HG03442 (cell line): ENCODE data around the gene TP53I11.

ENCODE experiments used
- ATAC-seq: cut with Tn5 transposase; IDR thresholded peaks from one replicate; pipeline ENCODE4 v1.9.1; 2021; ENCODE audit warnings: mild to moderate bottlenecking, moderate library complexity; ENCODE audit not compliant: unreplicated experiment

TP53I11 gene

DNA sequence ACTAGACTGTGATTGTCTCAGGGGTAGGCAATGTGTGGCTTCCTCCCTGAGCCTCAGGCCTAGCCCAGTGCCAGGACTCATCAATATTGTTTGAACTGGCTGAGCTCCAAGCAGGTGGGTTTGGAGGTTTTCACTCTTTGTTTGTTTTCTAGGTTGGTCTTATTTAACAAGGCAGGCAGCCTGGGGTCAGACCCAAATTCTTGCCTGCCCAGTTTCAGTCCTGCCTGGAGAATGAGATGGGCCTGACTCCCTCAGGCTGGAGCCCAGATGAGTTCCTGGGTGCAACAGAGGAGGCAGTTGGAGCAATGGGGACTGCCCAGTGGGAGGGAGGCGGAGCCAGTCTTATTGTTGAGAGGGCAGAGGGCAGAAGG lies 28.3 kb upstream of the TP53I11 start:
- no peak for ATAC-seq

DNA sequence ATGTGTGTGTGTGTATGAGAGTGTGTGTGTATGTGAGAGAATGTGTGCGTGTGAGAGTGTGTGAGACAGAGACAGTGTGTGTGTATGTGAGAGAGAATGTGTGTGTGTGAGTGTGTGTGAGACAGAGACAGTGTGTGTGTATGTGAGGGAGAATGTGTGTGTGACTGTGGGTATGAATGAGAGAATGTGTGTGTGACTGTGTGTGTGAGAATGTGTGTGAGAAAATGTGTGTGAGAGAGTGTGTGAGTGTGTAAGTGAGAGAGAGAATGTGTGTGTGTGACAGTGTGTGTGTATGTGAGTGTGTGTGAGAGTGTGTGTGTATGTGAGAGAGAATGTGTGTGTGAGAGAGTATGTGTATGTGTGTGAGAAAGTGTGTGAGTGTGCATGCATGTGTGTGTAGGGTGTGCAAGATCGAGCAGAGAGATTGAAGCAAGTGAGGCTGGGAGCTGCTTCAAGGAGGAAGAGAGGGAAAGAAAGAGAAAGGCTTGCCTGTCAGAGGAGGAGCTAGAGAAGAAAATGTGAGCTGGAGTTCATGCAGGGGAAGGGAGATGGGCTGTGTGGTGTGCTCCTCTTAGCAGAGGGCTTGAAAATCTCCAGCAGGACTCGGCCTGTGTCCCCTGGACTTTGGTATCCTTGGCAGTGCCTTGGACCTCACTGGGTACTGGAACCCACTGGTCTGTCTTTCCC lies 27.7 kb upstream of the TP53I11 start:
- ATAC-seq, result no peak

- no peak for ATAC-seq
Measured at GRCh38 chr11:44977493-44977984, 26.9 kb upstream of the TP53I11 start.

DNA sequence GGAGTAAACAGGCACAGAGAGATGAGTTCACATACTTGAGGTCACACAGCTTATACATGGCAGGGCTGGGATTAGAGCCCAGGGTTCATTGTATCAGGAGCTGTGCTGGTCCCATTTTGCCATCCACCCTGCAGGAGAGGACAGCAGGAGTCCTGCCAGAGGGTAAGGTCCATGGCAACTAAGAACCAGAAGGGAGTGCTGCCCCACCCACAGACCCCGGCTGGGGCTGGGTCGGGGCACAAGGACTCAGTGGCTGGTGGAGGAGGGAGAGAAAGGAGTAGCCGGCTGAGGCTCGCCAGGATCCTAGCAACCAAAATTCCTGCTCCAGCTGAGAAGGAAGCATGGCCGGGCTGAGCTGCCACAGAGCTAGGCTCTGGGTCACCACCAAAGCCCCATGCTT lies 25.9 kb upstream of the TP53I11 start:
- ATAC-seq, result no peak

DNA sequence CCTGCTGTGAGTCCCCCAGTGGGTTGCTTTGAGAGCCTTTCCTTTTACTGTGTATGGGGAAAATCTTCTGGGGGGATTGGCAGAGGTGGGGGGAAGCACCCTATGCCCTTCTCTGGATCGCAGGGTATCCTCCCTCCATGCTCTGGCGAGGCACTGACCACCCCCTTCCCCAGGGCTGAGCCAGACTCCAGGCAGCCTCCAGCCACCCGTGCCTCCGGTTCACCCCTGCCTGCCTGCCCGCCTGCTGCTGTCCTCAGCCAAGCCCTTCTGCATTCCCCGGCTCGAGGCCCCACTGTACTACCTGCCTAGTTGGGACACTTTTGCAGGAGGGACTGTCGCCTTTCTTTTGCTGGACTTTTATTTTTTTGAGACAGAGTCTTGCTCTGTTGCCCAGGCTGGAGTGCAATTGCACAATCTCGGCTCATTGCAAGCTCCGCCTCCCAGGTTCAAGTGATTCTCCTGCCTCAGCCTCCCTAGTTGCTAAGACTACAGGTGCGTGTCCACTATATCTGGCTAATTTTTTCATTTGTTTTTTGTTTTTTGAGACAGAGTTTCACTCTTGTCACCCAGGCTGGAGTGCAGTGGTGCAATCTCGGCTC lies 23.8 kb upstream of the TP53I11 start:
- ATAC-seq, result no peak

GRCh38 chr11:44973632-44974401 lies 23.1 kb upstream of the TP53I11 start:
- no peak for ATAC-seq

DNA sequence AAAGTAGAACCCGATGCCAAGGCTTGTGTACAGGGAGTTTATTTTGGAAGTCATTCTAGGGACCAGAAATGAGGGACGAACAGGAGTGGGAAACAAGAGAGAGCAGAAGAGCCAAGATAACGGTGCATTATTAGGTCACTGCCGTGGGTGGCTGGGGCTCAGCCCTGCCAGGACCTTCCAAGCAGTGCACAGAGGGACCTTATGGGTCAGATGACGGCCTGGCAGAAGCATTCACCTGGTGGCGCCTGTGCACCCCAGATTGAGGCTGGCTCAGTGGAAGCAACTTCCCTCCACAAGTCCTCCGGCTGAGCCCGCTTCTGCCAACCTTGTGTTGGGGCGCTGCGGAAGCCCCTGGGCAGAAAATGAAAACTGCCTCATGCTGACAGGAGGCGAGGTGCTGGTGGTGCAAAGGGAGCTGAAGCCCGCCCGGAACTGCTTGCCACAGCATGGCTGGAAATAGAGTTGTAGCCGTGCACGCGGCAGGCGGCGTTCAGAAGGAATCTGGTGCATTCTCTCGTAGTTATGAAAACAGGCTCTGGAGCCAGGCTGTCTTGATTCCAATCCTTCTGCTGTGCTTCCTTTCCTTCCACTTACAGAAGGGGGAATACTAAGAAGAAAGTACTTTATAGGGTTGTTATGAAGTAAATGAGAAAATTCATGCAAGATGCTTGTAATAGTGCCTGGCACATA lies 22.2 kb upstream of the TP53I11 start:
- no peak for ATAC-seq

- ATAC-seq, result no peak
Measured at GRCh38 chr11:44971185-44971584, 20.5 kb upstream of the TP53I11 start.

GRCh38 chr11:44970293-44970692 lies 19.6 kb upstream of the TP53I11 start:
- no peak for ATAC-seq

GRCh38 chr11:44969651-44970252 lies 19.1 kb upstream of the TP53I11 start:
- ATAC-seq, result no peak

DNA sequence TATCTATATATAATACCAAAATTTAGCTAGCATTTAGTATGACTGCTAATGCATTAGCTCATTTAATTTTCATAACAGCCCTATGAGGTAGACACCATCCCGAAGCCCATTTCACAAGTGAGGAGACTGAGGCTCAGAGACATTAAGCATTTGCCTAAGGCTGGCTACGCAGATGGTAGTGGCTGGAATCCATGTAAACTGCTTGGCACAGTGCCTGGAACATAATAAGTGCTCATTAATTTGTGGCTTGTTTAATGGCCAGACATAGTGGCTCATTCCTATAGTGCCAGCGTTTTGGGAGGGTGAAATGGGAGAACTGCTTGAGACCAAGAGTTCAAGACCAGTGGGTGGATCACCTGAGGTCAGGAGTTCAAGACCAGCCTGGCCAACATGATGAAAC lies 17.8 kb upstream of the TP53I11 start:
- no peak for ATAC-seq

DNA sequence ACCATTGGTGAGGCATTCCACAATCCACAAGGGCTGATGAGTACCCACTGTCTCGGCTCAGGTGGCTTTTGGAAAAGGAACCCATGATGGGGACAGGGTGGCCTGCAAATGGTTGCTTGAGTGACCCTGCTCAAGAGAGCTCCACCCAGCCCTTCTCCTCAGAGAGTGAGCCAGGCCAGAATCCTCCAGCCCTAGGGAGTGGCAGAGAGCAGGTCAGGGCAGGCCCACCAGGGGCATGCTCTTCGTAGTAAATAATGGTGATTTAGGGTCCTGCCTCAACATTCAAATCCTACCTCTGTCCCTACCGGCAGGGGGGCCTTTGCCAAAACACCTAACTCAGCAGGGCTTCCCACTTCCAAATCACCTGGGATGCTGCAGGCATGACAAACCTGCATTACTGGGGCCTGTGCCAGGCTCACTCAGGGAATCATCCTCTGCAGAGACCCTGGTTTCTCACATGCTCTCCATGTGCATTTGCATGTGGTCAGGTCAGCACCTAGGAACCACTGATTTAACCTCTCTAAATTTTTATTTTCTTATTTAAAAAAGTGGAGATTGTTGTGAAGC lies 17.3 kb upstream of the TP53I11 start:
- no peak for ATAC-seq

- ATAC-seq, result no peak
Measured at GRCh38 chr11:44966694-44967093, 16.0 kb upstream of the TP53I11 start.

GRCh38 chr11:44964526-44965209 lies 14.0 kb upstream of the TP53I11 start:
- no peak for ATAC-seq

- no peak for ATAC-seq
Measured at GRCh38 chr11:44963948-44964347, 13.3 kb upstream of the TP53I11 start.

DNA sequence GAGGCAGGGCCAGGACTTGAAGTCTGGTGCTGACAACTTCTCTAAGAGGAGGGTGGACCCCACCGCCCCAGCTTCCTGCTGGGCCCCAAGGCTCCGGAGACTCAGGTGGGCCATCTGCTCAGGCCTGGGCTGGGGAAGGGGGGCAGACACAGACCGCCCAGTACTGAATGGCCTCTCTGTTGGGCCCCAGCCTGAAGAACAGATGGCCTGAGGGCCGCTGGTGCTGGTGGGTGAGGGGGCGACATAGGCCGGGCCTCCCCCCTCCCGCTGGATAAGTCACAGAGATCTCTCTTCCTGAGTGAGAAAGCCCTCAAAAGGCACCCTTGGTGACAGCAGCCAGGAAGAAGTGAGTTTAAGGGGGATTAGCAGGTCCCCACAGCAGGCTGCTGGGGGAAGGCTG lies 12.5 kb upstream of the TP53I11 start:
- no peak for ATAC-seq

DNA sequence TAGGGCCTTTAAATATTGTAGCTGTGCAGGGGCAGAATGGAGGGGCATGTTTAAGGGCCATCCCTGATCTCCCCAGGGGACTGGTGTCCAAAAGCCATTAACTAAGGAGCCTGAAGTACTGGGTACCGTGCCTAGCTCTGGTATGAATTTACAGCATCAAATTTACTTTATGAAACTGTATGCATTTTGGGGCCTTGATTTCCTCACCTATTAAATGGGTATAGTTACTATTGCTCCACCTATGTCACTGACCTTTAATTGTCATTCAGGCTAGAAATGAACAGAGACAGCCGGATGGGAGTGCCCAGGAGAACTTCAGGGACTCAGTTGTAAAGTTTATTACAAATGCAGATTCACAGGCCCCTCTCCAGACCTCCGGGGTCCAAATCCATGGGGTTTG lies 11.8 kb upstream of the TP53I11 start:
- ATAC-seq, result no peak

GRCh38 chr11:44960200-44960845 lies 9.6 kb upstream of the TP53I11 start:
- no peak for ATAC-seq

GRCh38 chr11:44959064-44959463 lies 8.4 kb upstream of the TP53I11 start:
- ATAC-seq, result no peak
